ENCODE measurements around the gene GRIFIN.

GRCh38 chr7:2483494-2483893 is 7.3 kb upstream of the GRIFIN start:
- TF ChIP-seq IRF3 (IDR thresholded peaks at IDR 0.05; ENCODE audit: low read depth, low read length): no peak
- TF ChIP-seq JUND (IDR thresholded peaks at IDR 0.05): no peak
- no peak for TF ChIP-seq SMC3 (IDR thresholded peaks at IDR 0.05; ENCODE audit: low read depth, low read length)
- no peak for TF ChIP-seq CTCF (IDR thresholded peaks at IDR 0.05)
- no peak for TF ChIP-seq GABPA (IDR thresholded peaks at IDR 0.05; ENCODE audit: low read depth)
- no peak for TF ChIP-seq REST (IDR thresholded peaks at IDR 0.05; ENCODE audit: low read depth, low read length)
- TF ChIP-seq RFX5 (IDR thresholded peaks at IDR 0.05; ENCODE audit: low read length): no peak
- no peak for TF ChIP-seq POLR2AphosphoS5 (IDR thresholded peaks at IDR 0.05; ENCODE audit: low read depth, low read length)
- no peak for TF ChIP-seq MAX (IDR thresholded peaks at IDR 0.05; ENCODE audit: low read depth)
- no peak for TF ChIP-seq TEAD4 (IDR thresholded peaks at IDR 0.05; ENCODE audit: borderline replicate concordance, insufficient read depth)
- TF ChIP-seq EZH2phosphoT487 (IDR thresholded peaks at IDR 0.05; ENCODE audit: borderline replicate concordance, low read depth): no peak
- no peak; a peak in 1 of 4 replicates for TF ChIP-seq EP300 (IDR thresholded peaks at IDR 0.05; ENCODE audit: borderline replicate concordance in 1 of 2, low read depth in 1 of 2, low read length in 1 of 2)
- TF ChIP-seq MXI1 (IDR thresholded peaks at IDR 0.05; ENCODE audit: low read depth, low read length): no peak
- TF ChIP-seq TAF1 (IDR thresholded peaks at IDR 0.05; ENCODE audit: borderline replicate concordance, low read depth, low read length): no peak

Measured in SK-N-SH (cell line).